ENCODE data around the gene LCE1B.

DNA sequence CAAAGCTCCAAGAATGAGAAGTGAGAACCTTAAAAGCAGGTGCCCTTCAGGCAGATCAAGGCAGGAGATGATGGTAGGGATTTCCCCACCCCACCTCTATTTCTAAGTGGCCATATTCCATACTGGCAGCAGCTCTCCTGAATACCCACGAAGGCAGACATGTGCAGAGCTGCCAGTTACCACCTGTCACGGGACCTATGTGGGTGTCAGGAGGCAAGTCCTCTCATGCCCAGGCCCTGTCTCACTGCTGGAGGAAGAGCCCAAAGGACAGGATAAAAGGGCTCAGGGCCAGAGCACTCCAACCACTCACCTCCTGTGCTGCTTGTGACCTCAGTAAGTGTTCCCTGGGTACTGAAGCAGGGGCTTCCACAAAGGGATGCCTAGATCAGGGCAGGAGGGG lies 721 bp upstream of the LCE1B start:
- TF ChIP-seq ZNF221 (tag by site-specific recombination; IDR thresholded peaks at IDR 0.05; ENCODE audit: borderline replicate concordance), result no peak
- TF ChIP-seq, protein P1, sequence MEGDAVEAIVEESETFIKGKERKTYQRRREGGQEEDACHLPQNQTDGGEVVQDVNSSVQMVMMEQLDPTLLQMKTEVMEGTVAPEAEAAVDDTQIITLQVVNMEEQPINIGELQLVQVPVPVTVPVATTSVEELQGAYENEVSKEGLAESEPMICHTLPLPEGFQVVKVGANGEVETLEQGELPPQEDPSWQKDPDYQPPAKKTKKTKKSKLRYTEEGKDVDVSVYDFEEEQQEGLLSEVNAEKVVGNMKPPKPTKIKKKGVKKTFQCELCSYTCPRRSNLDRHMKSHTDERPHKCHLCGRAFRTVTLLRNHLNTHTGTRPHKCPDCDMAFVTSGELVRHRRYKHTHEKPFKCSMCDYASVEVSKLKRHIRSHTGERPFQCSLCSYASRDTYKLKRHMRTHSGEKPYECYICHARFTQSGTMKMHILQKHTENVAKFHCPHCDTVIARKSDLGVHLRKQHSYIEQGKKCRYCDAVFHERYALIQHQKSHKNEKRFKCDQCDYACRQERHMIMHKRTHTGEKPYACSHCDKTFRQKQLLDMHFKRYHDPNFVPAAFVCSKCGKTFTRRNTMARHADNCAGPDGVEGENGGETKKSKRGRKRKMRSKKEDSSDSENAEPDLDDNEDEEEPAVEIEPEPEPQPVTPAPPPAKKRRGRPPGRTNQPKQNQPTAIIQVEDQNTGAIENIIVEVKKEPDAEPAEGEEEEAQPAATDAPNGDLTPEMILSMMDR (tag by site-specific recombination; IDR thresholded peaks at IDR 0.05), result no peak
- no peak for TF ChIP-seq ZSCAN5A (tag by site-specific recombination; IDR thresholded peaks at IDR 0.05)
- no peak for TF ChIP-seq ZFP69B (tag by site-specific recombination; IDR thresholded peaks at IDR 0.05)
- no peak for TF ChIP-seq KLF16 (tag by site-specific recombination; IDR thresholded peaks at IDR 0.05)
- no peak for TF ChIP-seq ZNF169 (tag by site-specific recombination; IDR thresholded peaks at IDR 0.05)
- TF ChIP-seq ZNF785 (tag by site-specific recombination; IDR thresholded peaks at IDR 0.05), result no peak
